Coronary artery (tissue), 2 donors: Measurements from ENCODE around the gene MID1IP1.

Source experiments
- DNase-seq: peaks from one replicate; pipeline ENCODE4 v3.0.0-alpha.2; 2017; ENCODE audit warnings: low spot score
- H3K27ac ChIP-seq, 2 donors: fragments of 200-600 bp; sonication (generic); one replicate each; pipeline ENCODE4 v1.5.1; 2016 to 2019
- H3K4me3 ChIP-seq: fragments of 200-600 bp; sonication (generic); 2 replicates; pipeline ENCODE4 v1.5.1; 2016; ENCODE audit warnings: mild to moderate bottlenecking, moderate library complexity
- CTCF ChIP-seq: fragments of 200-600 bp; sonication (generic); IDR thresholded peaks from one replicate; pipeline ENCODE4 v1.5.1; 2019; ENCODE audit warnings: antibody characterized with exemption

The MID1IP1 gene

GRCh38 chrX:38774249-38774648, 27.0 kb upstream of the MID1IP1 start:
- no peak for TF ChIP-seq CTCF
- H3K27ac ChIP-seq, result no peak overlapping the region
- no peak overlapping the region for H3K4me3 ChIP-seq
- DNase-seq, result no peak

- H3K27ac ChIP-seq, result no peak overlapping the region
- TF ChIP-seq CTCF, result no peak
- no peak for DNase-seq
- no peak overlapping the region for H3K4me3 ChIP-seq
Observed at GRCh38 chrX:38796946-38797345, 4.3 kb upstream of the MID1IP1 start.

GRCh38 chrX:38798956-38799355, 2.3 kb upstream of the MID1IP1 start:
- TF ChIP-seq CTCF, result no peak
- Histone ChIP-seq H3K4me3 (no peak overlapping the region), H3K27ac (no peak overlapping the region)
- no peak for DNase-seq

- DNase-seq, result no peak
- no peak overlapping the region for H3K27ac ChIP-seq
- TF ChIP-seq CTCF, result no peak
- no peak overlapping the region for H3K4me3 ChIP-seq
Observed at GRCh38 chrX:38799995-38800580, 1.2 kb upstream of the MID1IP1 start.

- Histone ChIP-seq H3K27ac (peak overlapping the region; percentile 86 to 89), H3K4me3 (peak overlapping the region; percentile 77)
- TF ChIP-seq CTCF, result no peak
- no peak for DNase-seq
Observed at GRCh38 chrX:38803243-38803587, 2.0 kb downstream of the MID1IP1 start.

- DNase-seq, result peak; percentile 90
- no peak for TF ChIP-seq CTCF
- H3K4me3 ChIP-seq, result peak overlapping the region; percentile 77
Observed at GRCh38 chrX:38803588-38804431, 2.6 kb downstream of the MID1IP1 start.

GRCh38 chrX:38804432-38804681, 3.1 kb downstream of the MID1IP1 start:
- peak overlapping the region; percentile 77 for H3K4me3 ChIP-seq
- peak overlapping the region; percentile 86 to 89 for H3K27ac ChIP-seq
- no peak for DNase-seq
- TF ChIP-seq CTCF, result no peak

More at GRCh38 chrX:38803588-38804431, 2.6 kb downstream of the MID1IP1 start:
- H3K27ac ChIP-seq, result peak overlapping the region; percentile 86 to 89
